ENCODE data around the gene TP53RK.

The TP53RK gene

GRCh38 chr20:46650575-46651090 lies 38.6 kb downstream of the TP53RK start:
- in situ Hi-C loops (cut with MboI; ENCODE audit: low sequenced_read_pairs): no loop called here
- Histone ChIP-seq H3K27me3 (ENCODE audit: low read depth) (peaks cover 23% of the 10 kb centered on the region), H3K4me1 (no peaks in the 10 kb centered on the region), H3K9me3 (no peaks in the 10 kb centered on the region), H3K4me3 (no peak overlapping the region), H3K36me3 (replicated peaks) (no peaks in the 10 kb centered on the region)
- DNase-seq (ENCODE audit: low spot score in 2 of 2): no peak

GRCh38 chr20:46649965-46650542 lies 39.2 kb downstream of the TP53RK start:
- Histone ChIP-seq H3K36me3 (replicated peaks) (no peaks in the 10 kb centered on the region), H3K4me1 (no peaks in the 10 kb centered on the region), H3K4me3 (no peak overlapping the region), H3K9me3 (no peaks in the 10 kb centered on the region), H3K27me3 (ENCODE audit: low read depth) (peaks cover 23% of the 10 kb centered on the region)
- in situ Hi-C loops (cut with MboI; ENCODE audit: low sequenced_read_pairs): no loop called here
- no peak for DNase-seq (ENCODE audit: low spot score in 2 of 2)

GRCh38 chr20:46649650-46649949 lies 39.6 kb downstream of the TP53RK start:
- in situ Hi-C loops (cut with MboI; ENCODE audit: low sequenced_read_pairs): no loop called here
- DNase-seq (ENCODE audit: low spot score in 2 of 2): no peak
- H3K27me3 ChIP-seq (ENCODE audit: low read depth): peaks cover 23% of the 10 kb centered on the region
- no peaks in the 10 kb centered on the region for H3K4me1 ChIP-seq
- H3K9me3 ChIP-seq: no peaks in the 10 kb centered on the region
- H3K4me3 ChIP-seq: no peak overlapping the region
- no peaks in the 10 kb centered on the region for H3K36me3 ChIP-seq (replicated peaks)

- peaks cover 23% of the 10 kb centered on the region for H3K27me3 ChIP-seq (ENCODE audit: low read depth)
- no peaks in the 10 kb centered on the region for H3K4me1 ChIP-seq
- DNase-seq (ENCODE audit: low spot score in 2 of 2): no peak
- H3K4me3 ChIP-seq: no peak overlapping the region
- no peaks in the 10 kb centered on the region for H3K36me3 ChIP-seq (replicated peaks)
- H3K9me3 ChIP-seq: no peaks in the 10 kb centered on the region
- in situ Hi-C loops (cut with MboI; ENCODE audit: low sequenced_read_pairs): no loop called here
Measured at GRCh38 chr20:46648903-46649649, 40.2 kb downstream of the TP53RK start.

DNA sequence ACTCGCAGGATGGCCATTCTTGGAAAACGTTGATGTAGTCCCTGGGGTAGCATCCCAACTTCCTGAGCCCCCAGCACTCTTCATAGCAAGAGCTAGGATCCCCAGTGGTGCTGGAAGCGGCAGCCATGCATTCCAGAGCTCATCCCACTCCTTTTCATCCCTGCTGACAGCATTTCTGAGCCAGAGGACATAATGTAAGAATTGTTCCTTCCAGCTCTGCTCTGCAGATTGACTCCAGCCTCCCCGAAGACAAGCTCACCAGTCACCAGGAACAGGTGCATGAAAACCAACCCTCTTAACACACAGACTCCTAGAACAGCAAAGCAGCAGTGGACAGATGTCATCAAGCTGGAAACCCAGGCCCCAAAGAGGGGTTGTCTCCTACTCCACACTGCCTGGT lies 41.8 kb downstream of the TP53RK start:
- in situ Hi-C loops (cut with MboI; ENCODE audit: low sequenced_read_pairs): no loop called here
- peaks cover 19% of the 10 kb centered on the region for H3K27me3 ChIP-seq (ENCODE audit: low read depth)
- no peak overlapping the region for H3K4me3 ChIP-seq
- no peaks in the 10 kb centered on the region for H3K36me3 ChIP-seq (replicated peaks)
- H3K4me1 ChIP-seq: no peaks in the 10 kb centered on the region
- no peak for DNase-seq (ENCODE audit: low spot score in 2 of 2)
- H3K9me3 ChIP-seq: no peaks in the 10 kb centered on the region

- Histone ChIP-seq H3K9me3 (no peaks in the 10 kb centered on the region), H3K36me3 (replicated peaks) (no peaks in the 10 kb centered on the region), H3K4me3 (no peak overlapping the region), H3K4me1 (no peaks in the 10 kb centered on the region), H3K27me3 (ENCODE audit: low read depth) (peaks cover 19% of the 10 kb centered on the region)
- no peak for DNase-seq (ENCODE audit: low spot score in 2 of 2)
- in situ Hi-C loops (cut with MboI; ENCODE audit: low sequenced_read_pairs): no loop called here
Measured at GRCh38 chr20:46646659-46647380, 42.4 kb downstream of the TP53RK start.

GRCh38 chr20:46646122-46646521 lies 43.1 kb downstream of the TP53RK start:
- H3K4me1 ChIP-seq: no peaks in the 10 kb centered on the region
- no peak for DNase-seq (ENCODE audit: low spot score in 2 of 2)
- H3K36me3 ChIP-seq (replicated peaks): no peaks in the 10 kb centered on the region
- in situ Hi-C loops (cut with MboI; ENCODE audit: low sequenced_read_pairs): no loop called here
- no peaks in the 10 kb centered on the region for H3K9me3 ChIP-seq
- H3K27me3 ChIP-seq (ENCODE audit: low read depth): peaks cover 12% of the 10 kb centered on the region
- H3K4me3 ChIP-seq: no peak overlapping the region

GRCh38 chr20:46644733-46645132 lies 44.5 kb downstream of the TP53RK start:
- no peak for DNase-seq (ENCODE audit: low spot score in 2 of 2)
- Histone ChIP-seq H3K4me1 (no peaks in the 10 kb centered on the region), H3K27me3 (ENCODE audit: low read depth) (peaks cover under 1% of the 10 kb centered on the region), H3K4me3 (no peak overlapping the region), H3K36me3 (replicated peaks) (no peaks in the 10 kb centered on the region), H3K9me3 (no peaks in the 10 kb centered on the region)
- in situ Hi-C loops (cut with MboI; ENCODE audit: low sequenced_read_pairs): no loop called here

- Histone ChIP-seq H3K27me3 (ENCODE audit: low read depth) (no peaks in the 10 kb centered on the region; the same call in none of the 2 replicates), H3K4me3 (no peak overlapping the region), H3K9me3 (no peaks in the 10 kb centered on the region), H3K4me1 (no peaks in the 10 kb centered on the region), H3K36me3 (replicated peaks) (no peaks in the 10 kb centered on the region)
- in situ Hi-C loops (cut with MboI; ENCODE audit: low sequenced_read_pairs): no loop called here
- no peak for DNase-seq (ENCODE audit: low spot score in 2 of 2)
Measured at GRCh38 chr20:46644160-46644559, 45.1 kb downstream of the TP53RK start.

DNA sequence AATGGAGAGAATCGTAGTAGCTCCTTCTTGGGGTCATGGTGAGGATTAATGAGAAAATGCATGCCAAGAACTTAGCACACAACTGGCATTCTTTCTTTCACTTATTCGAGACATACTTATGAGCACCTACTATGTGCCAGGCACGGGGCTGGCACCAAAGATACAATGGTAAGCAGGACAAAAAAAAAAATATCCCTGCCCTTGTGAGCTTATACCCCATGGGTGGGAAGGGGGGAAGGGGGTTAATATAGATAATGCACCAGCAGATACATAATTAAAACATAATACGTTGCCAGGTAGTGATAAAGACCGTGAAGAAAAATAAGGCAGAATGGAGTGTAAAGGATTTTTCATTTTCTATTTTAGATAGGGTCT lies 46.3 kb downstream of the TP53RK start:
- no peaks in the 10 kb centered on the region for H3K36me3 ChIP-seq (replicated peaks)
- no peaks in the 10 kb centered on the region; the same call in none of the 2 replicates for H3K27me3 ChIP-seq (ENCODE audit: low read depth)
- in situ Hi-C loops (cut with MboI; ENCODE audit: low sequenced_read_pairs): no loop called here
- no peaks in the 10 kb centered on the region for H3K9me3 ChIP-seq
- H3K4me3 ChIP-seq: no peak overlapping the region
- DNase-seq (ENCODE audit: low spot score in 2 of 2): no peak
- H3K4me1 ChIP-seq: no peaks in the 10 kb centered on the region

GRCh38 chr20:46642265-46642968 lies 46.8 kb downstream of the TP53RK start:
- Histone ChIP-seq H3K4me3 (no peak overlapping the region), H3K4me1 (no peaks in the 10 kb centered on the region), H3K9me3 (no peaks in the 10 kb centered on the region), H3K27me3 (ENCODE audit: low read depth) (no peaks in the 10 kb centered on the region; the same call in none of the 2 replicates), H3K36me3 (replicated peaks) (no peaks in the 10 kb centered on the region)
- in situ Hi-C loops (cut with MboI; ENCODE audit: low sequenced_read_pairs): no loop called here
- no peak for DNase-seq (ENCODE audit: low spot score in 2 of 2)

GRCh38 chr20:46641424-46641823 lies 47.8 kb downstream of the TP53RK start:
- in situ Hi-C loops (cut with MboI; ENCODE audit: low sequenced_read_pairs): no loop called here
- H3K4me3 ChIP-seq: no peak overlapping the region
- H3K9me3 ChIP-seq: no peaks in the 10 kb centered on the region
- DNase-seq (ENCODE audit: low spot score in 2 of 2): no peak
- no peaks in the 10 kb centered on the region; the same call in none of the 2 replicates for H3K27me3 ChIP-seq (ENCODE audit: low read depth)
- H3K36me3 ChIP-seq (replicated peaks): no peaks in the 10 kb centered on the region
- H3K4me1 ChIP-seq: no peaks in the 10 kb centered on the region

DNA sequence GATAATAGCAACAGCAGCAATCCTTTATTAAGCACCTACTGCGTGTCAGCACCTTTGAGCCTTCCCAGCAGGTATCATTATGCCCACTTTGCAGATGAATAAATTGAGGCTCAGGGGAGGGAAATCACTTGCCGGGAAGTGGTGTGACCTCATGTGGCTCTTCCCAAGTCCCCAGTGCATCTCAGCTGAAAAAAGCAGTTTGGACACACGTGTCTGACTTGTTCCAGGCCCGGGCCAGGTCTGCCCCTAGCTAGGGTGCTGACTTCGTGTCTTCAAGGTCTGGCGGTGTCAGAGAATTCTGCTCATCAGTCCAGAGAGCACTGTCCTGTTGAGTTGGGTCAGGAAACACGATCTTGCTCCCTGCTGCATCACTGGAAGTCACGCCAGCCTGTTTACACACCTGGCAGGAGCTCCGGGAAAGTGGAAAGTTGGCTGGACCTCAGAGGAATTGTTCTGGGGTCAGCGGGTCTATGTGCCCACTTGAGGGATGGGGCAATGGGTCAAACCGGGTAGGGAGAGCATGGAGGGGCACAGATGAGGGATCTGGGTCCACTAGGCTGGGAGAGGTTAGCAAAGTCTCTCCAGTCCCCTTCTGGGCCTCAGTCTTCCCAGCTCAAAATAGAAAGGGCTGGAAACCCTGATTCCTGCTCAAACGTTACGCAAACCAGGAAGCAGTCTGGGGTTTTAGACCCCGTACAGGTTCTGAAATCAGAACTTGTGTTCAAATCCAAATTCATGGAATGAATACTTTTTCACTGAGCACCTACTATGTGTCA lies 48.5 kb downstream of the TP53RK start:
- in situ Hi-C loops (cut with MboI; ENCODE audit: low sequenced_read_pairs): no loop called here
- H3K4me3 ChIP-seq: no peak overlapping the region
- H3K27me3 ChIP-seq (ENCODE audit: low read depth): no peaks in the 10 kb centered on the region; the same call in none of the 2 replicates
- no peaks in the 10 kb centered on the region for H3K4me1 ChIP-seq
- no peak for DNase-seq (ENCODE audit: low spot score in 2 of 2)
- H3K36me3 ChIP-seq (replicated peaks): no peaks in the 10 kb centered on the region
- no peaks in the 10 kb centered on the region for H3K9me3 ChIP-seq
